Measurements from ENCODE around the gene RAI1.
A peak's percentile ranks its signal among the peaks of the same experiment; 100 is the strongest.

The RAI1 gene

GRCh38 chr17:17703140-17703919, 22.1 kb downstream of the RAI1 start:
- H3K4me2 ChIP-seq, result peak overlapping the region; percentile 17 to 100 (median 98)
- H3K9me3 ChIP-seq (replicated peaks in 1 of 11), result no peaks in the 10 kb centered on the region
- no peak for TF ChIP-seq Cebpa-rat (IDR thresholded peaks at IDR 0.05)
- peak overlapping the region in 3 of 11 experiments; percentile 17 to 40 (median 34); a peak in 2 of 22 replicates for H3K27ac ChIP-seq
- peaks cover 0 to 30% (median 17%) of the 10 kb centered on the region in 11 experiments; a peak in 14 of 22 replicates for H3K36me3 ChIP-seq
- peaks cover 97 to 100% (median 99%) of the 10 kb centered on the region in 11 experiments for H4K20me1 ChIP-seq
- H3K9ac ChIP-seq, result peak overlapping the region in 4 of 11 experiments; percentile 1 to 47 (median 12); a peak in 3 of 22 replicates
- no peak overlapping the region for H3K4me3 ChIP-seq
- H3K27me3 ChIP-seq, result peaks cover 18 to 30% (median 25%) of the 10 kb centered on the region in 11 experiments
- H3K4me1 ChIP-seq, result peaks cover 53 to 92% (median 84%) of the 10 kb centered on the region in 10 experiments

DNA sequence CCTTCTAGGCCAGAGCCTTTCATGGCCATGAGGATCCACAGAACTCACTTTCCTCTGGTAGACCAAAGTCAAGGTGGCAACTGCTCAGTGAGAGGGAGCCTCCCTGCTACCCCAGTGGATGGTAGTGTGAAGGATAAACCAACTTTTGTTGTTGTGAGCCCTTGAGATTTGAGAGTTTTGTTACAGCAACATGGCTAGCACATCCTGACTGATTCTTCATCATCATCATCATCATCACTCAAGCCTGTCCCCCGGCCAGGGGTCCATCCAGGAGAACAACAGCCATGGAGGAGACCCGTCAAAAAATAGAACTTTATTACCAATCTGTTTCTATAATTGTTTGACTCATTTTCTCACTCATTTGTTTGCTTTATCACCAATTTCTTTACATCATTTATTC, 23.7 kb downstream of the RAI1 start:
- H3K27me3 ChIP-seq, result peaks cover 13 to 17% (median 14%) of the 10 kb centered on the region in 11 experiments
- H3K36me3 ChIP-seq, result peaks cover 0 to 42% (median 28%) of the 10 kb centered on the region in 11 experiments; a peak in 16 of 22 replicates
- TF ChIP-seq Cebpa-rat (IDR thresholded peaks at IDR 0.05), result no peak

GRCh38 chr17:17706140-17707060, 25.1 kb downstream of the RAI1 start:
- H3K4me3 ChIP-seq, result no peak overlapping the region
- H3K27me3 ChIP-seq, result peaks cover 0 to 2% (median 0%) of the 10 kb centered on the region in 11 experiments; a peak in 5 of 22 replicates
- no peak overlapping the region; a peak in 1 of 22 replicates for H3K27ac ChIP-seq
- peaks cover 33 to 80% (median 74%) of the 10 kb centered on the region in 10 experiments for H3K4me1 ChIP-seq
- peaks cover 0 to 42% (median 29%) of the 10 kb centered on the region in 11 experiments; a peak in 17 of 22 replicates for H3K36me3 ChIP-seq
- H3K9ac ChIP-seq, result peak overlapping the region in 3 of 11 experiments; percentile 9 to 50 (median 33); a peak in 4 of 22 replicates
- H3K9me3 ChIP-seq (replicated peaks in 1 of 11), result no peaks in the 10 kb centered on the region
- TF ChIP-seq Cebpa-rat (IDR thresholded peaks at IDR 0.05), result no peak
- peak overlapping the region in 9 of 11 experiments; percentile 2 to 47 (median 27); a peak in 10 of 22 replicates for H3K4me2 ChIP-seq
- H4K20me1 ChIP-seq, result peaks cover 97 to 100% (median 99%) of the 10 kb centered on the region in 11 experiments

More for the DNA sequence above, 23.7 kb downstream of the RAI1 start:
- H3K9ac ChIP-seq, result no peak overlapping the region
- H3K4me3 ChIP-seq, result no peak overlapping the region
- H3K27ac ChIP-seq, result no peak overlapping the region
- H3K4me1 ChIP-seq, result peaks cover 39 to 80% (median 74%) of the 10 kb centered on the region in 10 experiments
- no peaks in the 10 kb centered on the region for H3K9me3 ChIP-seq (replicated peaks in 1 of 11)
- H3K4me2 ChIP-seq, result peak overlapping the region in 7 of 11 experiments; percentile 38 to 100 (median 98); a peak in 9 of 22 replicates
- H4K20me1 ChIP-seq, result peaks cover 97 to 100% (median 99%) of the 10 kb centered on the region in 11 experiments

- no peak overlapping the region for H3K9ac ChIP-seq
- peaks cover 0 to 27% (median 18%) of the 10 kb centered on the region in 11 experiments; a peak in 15 of 22 replicates for H3K36me3 ChIP-seq
- peak overlapping the region in 1 of 11 experiments; percentile 34; a peak in 1 of 22 replicates for H3K27ac ChIP-seq
- no peaks in the 10 kb centered on the region for H3K9me3 ChIP-seq (replicated peaks in 1 of 11)
- TF ChIP-seq Cebpa-rat (IDR thresholded peaks at IDR 0.05), result no peak
- peak overlapping the region in 1 of 11 experiments; percentile 7; a peak in 1 of 22 replicates for H3K4me2 ChIP-seq
- no peak overlapping the region for H3K4me3 ChIP-seq
- H3K27me3 ChIP-seq, result no peaks in the 10 kb centered on the region
- peaks cover 97 to 100% (median 99%) of the 10 kb centered on the region in 11 experiments for H4K20me1 ChIP-seq
- peaks cover 43 to 80% (median 74%) of the 10 kb centered on the region in 10 experiments for H3K4me1 ChIP-seq
These were observed 27.0 kb downstream of the RAI1 start for GRCh38 chr17:17708295-17708694.

DNA sequence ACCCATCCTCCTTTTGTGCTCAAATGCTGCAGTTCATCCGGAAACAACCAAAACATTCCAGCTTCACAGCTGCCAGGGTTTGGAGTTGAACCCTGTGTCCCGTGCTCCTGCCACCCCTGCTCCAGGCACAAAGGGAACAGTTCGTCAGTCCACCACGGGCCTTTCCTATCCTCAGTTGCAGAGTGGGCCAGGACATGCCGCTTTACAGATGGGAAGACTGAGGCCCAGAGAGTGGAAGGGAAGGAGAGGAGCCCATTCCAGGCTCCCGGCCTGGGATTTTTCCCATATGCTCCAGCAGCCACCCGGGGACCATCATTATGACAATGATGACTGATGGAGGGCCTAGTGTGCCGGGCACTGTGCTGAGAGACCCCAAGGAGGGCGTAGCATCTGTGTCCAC, 27.6 kb downstream of the RAI1 start:
- Histone ChIP-seq H3K27me3 (no peaks in the 10 kb centered on the region), H4K20me1 (peaks cover 97 to 100% (median 99%) of the 10 kb centered on the region in 11 experiments), H3K27ac (peak overlapping the region in 6 of 11 experiments; percentile 2 to 40 (median 26); a peak in 6 of 22 replicates), H3K9ac (peak overlapping the region in 2 of 11 experiments; percentile 7 to 29; a peak in 1 of 22 replicates), H3K36me3 (peaks cover 0 to 27% (median 18%) of the 10 kb centered on the region in 11 experiments; a peak in 15 of 22 replicates), H3K4me3 (no peak overlapping the region), H3K4me1 (peaks cover 48 to 80% (median 74%) of the 10 kb centered on the region in 10 experiments), H3K9me3 (replicated peaks in 1 of 11) (no peaks in the 10 kb centered on the region), H3K4me2 (no peak overlapping the region)
- no peak for TF ChIP-seq Cebpa-rat (IDR thresholded peaks at IDR 0.05)

DNA sequence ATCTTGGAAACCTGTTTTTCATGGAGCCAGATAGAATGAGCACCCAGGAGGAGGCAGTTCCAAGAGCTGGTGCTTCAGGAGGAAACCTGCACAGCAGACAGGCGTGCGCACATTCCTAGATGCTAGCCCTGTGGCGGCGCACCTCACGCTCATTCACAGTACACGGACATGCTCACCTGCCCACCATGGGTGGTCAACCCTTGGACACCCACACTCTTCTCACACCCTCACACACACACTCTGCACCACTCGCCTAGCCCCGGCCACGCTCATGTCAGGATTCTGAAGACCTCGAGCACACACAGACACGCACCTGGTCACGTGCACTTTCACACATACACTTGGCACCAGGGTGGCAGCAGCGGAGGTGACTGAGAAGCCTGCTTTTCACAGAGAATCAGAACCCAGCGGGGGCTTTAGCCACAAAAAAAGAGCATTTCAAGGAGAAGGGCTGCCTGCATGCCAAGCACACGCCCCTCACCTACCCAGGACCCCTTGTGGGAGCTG, 28.6 kb downstream of the RAI1 start:
- TF ChIP-seq Cebpa-rat (IDR thresholded peaks at IDR 0.05), result no peak
- H3K4me1 ChIP-seq, result peaks cover 51 to 80% (median 74%) of the 10 kb centered on the region in 10 experiments
- peak overlapping the region in 7 of 11 experiments; percentile 79 to 94 (median 87); a peak in 9 of 22 replicates for H3K4me2 ChIP-seq
- H3K4me3 ChIP-seq, result no peak overlapping the region
- peaks cover 97 to 100% (median 99%) of the 10 kb centered on the region in 11 experiments for H4K20me1 ChIP-seq
- H3K27me3 ChIP-seq, result no peaks in the 10 kb centered on the region
- peak overlapping the region in 2 of 11 experiments; percentile 7 to 62; a peak in 2 of 22 replicates for H3K9ac ChIP-seq
- peak overlapping the region in 6 of 11 experiments; percentile 2 to 77 (median 41); a peak in 7 of 22 replicates for H3K27ac ChIP-seq
- no peaks in the 10 kb centered on the region for H3K9me3 ChIP-seq (replicated peaks in 1 of 11)
- peaks cover 0 to 19% (median 14%) of the 10 kb centered on the region in 11 experiments; a peak in 13 of 22 replicates for H3K36me3 ChIP-seq

DNA sequence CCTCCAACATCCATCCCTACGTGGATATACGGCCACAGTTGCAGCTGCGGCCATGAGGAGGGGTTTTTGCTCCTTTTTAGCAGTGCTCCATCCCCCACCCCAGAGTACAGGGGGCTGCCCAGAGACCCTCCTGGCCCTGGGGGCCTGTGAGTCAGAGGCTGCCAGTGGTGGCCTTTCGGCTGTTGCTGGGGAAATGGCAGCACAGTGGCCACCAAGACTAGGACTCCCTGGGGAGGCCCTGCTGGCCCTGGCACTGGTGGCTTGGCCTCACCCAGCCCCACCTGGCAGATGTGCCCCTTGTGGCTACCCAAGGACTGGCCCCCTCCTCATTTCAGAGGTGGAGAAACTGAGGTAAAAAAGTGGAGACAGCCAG, 29.1 kb downstream of the RAI1 start:
- no peak overlapping the region for H3K4me3 ChIP-seq
- H4K20me1 ChIP-seq, result peaks cover 97 to 100% (median 99%) of the 10 kb centered on the region in 11 experiments
- H3K9me3 ChIP-seq (replicated peaks in 1 of 11), result no peaks in the 10 kb centered on the region
- TF ChIP-seq Cebpa-rat (IDR thresholded peaks at IDR 0.05), result no peak
- peak overlapping the region in 9 of 11 experiments; percentile 79 to 94 (median 86); a peak in 16 of 22 replicates for H3K4me2 ChIP-seq
- no peaks in the 10 kb centered on the region for H3K27me3 ChIP-seq
- H3K9ac ChIP-seq, result peak overlapping the region in 4 of 11 experiments; percentile 58 to 62 (median 60); a peak in 4 of 22 replicates
- peak overlapping the region in 7 of 11 experiments; percentile 4 to 77 (median 69); a peak in 7 of 22 replicates for H3K27ac ChIP-seq
- H3K4me1 ChIP-seq, result peaks cover 56 to 81% (median 75%) of the 10 kb centered on the region in 10 experiments
- H3K36me3 ChIP-seq, result peaks cover 0 to 17% (median 9%) of the 10 kb centered on the region in 11 experiments; a peak in 12 of 22 replicates
